ENCODE results near the gene CDCA3. TPM values are rescaled to one million over a fixed set of nuclear protein-coding genes. Genes with fewer than 3 reads are reported as not detected.

Gene CDCA3
- total RNA-seq, 1 experiment from 2014 or later: 57.1 TPM

DNA sequence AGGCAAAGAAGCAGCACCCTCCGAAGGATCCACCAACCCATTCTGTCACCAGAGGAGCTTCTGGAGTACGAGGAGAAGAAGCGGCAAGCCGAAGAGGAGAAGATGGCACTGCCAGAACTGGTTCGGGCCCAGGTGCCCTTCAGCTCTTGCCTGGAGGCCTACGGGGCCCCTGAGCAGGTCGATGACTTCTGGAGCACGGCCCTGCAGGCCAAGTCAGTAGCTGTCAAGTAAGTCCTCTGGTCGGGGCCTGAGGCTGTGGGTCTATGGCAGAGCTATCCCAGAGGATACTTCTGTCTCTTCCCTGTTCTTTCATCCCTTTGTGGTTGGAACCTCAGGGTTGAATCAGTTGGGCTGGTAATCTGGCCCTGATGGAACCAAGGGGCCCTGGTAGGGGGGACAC lies 10.3 kb upstream of the CDCA3 start:
- no TSS peak for BruUV-seq (replicated peaks)
- TF ChIP-seq, protein P1, sequence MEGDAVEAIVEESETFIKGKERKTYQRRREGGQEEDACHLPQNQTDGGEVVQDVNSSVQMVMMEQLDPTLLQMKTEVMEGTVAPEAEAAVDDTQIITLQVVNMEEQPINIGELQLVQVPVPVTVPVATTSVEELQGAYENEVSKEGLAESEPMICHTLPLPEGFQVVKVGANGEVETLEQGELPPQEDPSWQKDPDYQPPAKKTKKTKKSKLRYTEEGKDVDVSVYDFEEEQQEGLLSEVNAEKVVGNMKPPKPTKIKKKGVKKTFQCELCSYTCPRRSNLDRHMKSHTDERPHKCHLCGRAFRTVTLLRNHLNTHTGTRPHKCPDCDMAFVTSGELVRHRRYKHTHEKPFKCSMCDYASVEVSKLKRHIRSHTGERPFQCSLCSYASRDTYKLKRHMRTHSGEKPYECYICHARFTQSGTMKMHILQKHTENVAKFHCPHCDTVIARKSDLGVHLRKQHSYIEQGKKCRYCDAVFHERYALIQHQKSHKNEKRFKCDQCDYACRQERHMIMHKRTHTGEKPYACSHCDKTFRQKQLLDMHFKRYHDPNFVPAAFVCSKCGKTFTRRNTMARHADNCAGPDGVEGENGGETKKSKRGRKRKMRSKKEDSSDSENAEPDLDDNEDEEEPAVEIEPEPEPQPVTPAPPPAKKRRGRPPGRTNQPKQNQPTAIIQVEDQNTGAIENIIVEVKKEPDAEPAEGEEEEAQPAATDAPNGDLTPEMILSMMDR (IDR thresholded peaks at IDR 0.05; ENCODE audit: unreplicated experiment): no peak
- H3K4me1 Mint-ChIP-seq (ENCODE audit: low read depth, unreplicated experiment): no peaks in the 10 kb centered on the region
- no peaks in the 10 kb centered on the region for H3K27me3 Mint-ChIP-seq (ENCODE audit: unreplicated experiment)
- no peak for DNase-seq
- H3K27ac Mint-ChIP-seq (ENCODE audit: unreplicated experiment): no peak overlapping the region
- CTCF ChIA-PET: no interaction called here
- H3K4me3 Mint-ChIP-seq (ENCODE audit: low read depth, unreplicated experiment): no peak overlapping the region
- peaks cover 29% of the 10 kb centered on the region for H3K36me3 Mint-ChIP-seq (ENCODE audit: insufficient read depth, unreplicated experiment)
- intact Hi-C loops (cut with micrococcal nuclease; ENCODE audit: unreplicated experiment): no loop called here
- no peaks in the 10 kb centered on the region for H3K9me3 Mint-ChIP-seq (ENCODE audit: low read depth, unreplicated experiment)

DNA sequence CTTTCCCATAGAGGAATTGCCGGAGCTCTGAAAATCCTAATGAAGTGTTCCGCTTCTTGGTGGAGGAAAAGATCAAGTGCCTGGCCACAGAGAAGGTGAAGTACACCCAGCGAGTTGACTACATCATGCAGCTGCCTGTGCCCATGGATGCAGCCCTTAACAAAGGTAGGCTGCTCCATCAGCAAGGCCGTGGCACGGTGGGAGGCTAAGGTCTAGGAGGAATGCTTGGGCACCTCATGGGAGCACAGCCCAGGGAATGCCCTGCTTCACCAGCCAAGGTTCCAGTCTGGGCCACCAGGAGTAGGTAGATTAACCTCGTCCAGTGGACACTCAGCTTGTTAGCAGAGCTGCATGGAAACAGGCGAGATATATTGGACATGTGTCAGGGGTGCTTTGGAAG lies 9.9 kb upstream of the CDCA3 start:
- Mint-ChIP-seq H3K4me1 (ENCODE audit: low read depth, unreplicated experiment) (no peaks in the 10 kb centered on the region), H3K27ac (ENCODE audit: unreplicated experiment) (no peak overlapping the region), H3K9me3 (ENCODE audit: low read depth, unreplicated experiment) (no peaks in the 10 kb centered on the region), H3K36me3 (ENCODE audit: insufficient read depth, unreplicated experiment) (peaks cover 24% of the 10 kb centered on the region), H3K4me3 (ENCODE audit: low read depth, unreplicated experiment) (no peak overlapping the region), H3K27me3 (ENCODE audit: unreplicated experiment) (no peaks in the 10 kb centered on the region)
- CTCF ChIA-PET: no interaction called here
- TF ChIP-seq, protein P1 (IDR thresholded peaks at IDR 0.05; ENCODE audit: unreplicated experiment): no peak
- no TSS peak for BruUV-seq (replicated peaks)
- DNase-seq: no peak
- intact Hi-C loops (cut with micrococcal nuclease; ENCODE audit: unreplicated experiment): no loop called here

DNA sequence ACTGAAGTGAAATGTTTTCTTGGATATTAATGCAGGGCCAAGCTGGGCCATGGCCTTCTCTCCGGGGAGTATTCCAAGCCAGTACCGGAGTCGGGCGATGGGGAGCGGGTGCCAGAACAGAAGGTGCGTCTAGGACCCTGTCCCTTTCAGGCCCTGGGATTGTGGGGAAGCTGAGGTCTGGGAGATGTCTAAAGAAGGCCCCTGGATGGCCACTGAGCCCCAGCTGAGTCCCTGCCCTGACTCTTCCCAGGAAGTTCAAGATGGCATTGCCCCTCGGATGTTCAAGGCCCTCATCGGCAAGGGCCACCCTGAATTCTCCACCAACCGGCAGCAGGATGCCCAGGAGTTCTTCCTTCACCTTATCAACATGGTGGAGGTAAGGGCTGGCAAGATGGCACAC lies 9.0 kb upstream of the CDCA3 start:
- intact Hi-C loops (cut with micrococcal nuclease; ENCODE audit: unreplicated experiment): no loop called here
- TF ChIP-seq, protein P1 (IDR thresholded peaks at IDR 0.05; ENCODE audit: unreplicated experiment): no peak
- no peak for DNase-seq
- peaks cover 18% of the 10 kb centered on the region for H3K36me3 Mint-ChIP-seq (ENCODE audit: insufficient read depth, unreplicated experiment)
- CTCF ChIA-PET: no interaction called here
- BruUV-seq (replicated peaks): no TSS peak
- no peaks in the 10 kb centered on the region for H3K27me3 Mint-ChIP-seq (ENCODE audit: unreplicated experiment)
- H3K4me1 Mint-ChIP-seq (ENCODE audit: low read depth, unreplicated experiment): no peaks in the 10 kb centered on the region
- no peaks in the 10 kb centered on the region for H3K9me3 Mint-ChIP-seq (ENCODE audit: low read depth, unreplicated experiment)
- H3K27ac Mint-ChIP-seq (ENCODE audit: unreplicated experiment): no peak overlapping the region
- H3K4me3 Mint-ChIP-seq (ENCODE audit: low read depth, unreplicated experiment): no peak overlapping the region

DNA sequence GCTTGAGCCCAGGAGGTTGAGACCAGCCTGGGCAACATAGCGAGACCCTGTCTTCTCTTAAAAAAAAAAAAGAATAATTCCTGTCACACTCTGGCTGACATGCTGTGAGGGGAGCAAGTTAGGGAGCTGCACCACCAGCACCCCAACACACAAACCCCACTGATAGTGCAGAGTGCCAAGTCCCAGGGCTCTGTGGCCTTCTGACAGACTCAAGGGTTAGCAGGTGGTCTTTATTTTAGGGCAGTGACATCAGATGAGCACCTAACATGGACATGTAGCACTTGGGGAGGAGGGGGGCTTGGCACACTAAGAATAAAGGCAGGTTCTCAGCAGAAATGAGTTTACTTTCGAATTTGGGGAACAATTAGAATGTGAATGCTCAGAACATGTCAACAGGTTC lies 7.7 kb upstream of the CDCA3 start:
- no peaks in the 10 kb centered on the region for H3K9me3 Mint-ChIP-seq (ENCODE audit: low read depth, unreplicated experiment)
- intact Hi-C loops (cut with micrococcal nuclease; ENCODE audit: unreplicated experiment): no loop called here
- H3K36me3 Mint-ChIP-seq (ENCODE audit: insufficient read depth, unreplicated experiment): peaks cover 24% of the 10 kb centered on the region
- H3K4me3 Mint-ChIP-seq (ENCODE audit: low read depth, unreplicated experiment): no peak overlapping the region
- peaks cover 7% of the 10 kb centered on the region for H3K4me1 Mint-ChIP-seq (ENCODE audit: low read depth, unreplicated experiment)
- BruUV-seq (replicated peaks): no TSS peak
- TF ChIP-seq, protein P1 (IDR thresholded peaks at IDR 0.05; ENCODE audit: unreplicated experiment): no peak
- DNase-seq: no peak
- no peak overlapping the region for H3K27ac Mint-ChIP-seq (ENCODE audit: unreplicated experiment)
- CTCF ChIA-PET: interaction anchor here (0.6 kb wide), 1 partner anchor 71 kb away, joined by 3 read pairs; no protein-coding TSS in a partner anchor
- H3K27me3 Mint-ChIP-seq (ENCODE audit: unreplicated experiment): no peaks in the 10 kb centered on the region
